ENCODE data around the gene RASEF.
"Not testable (repeated sequence)": the region's sequence is repeated elsewhere in the genome, so short reads cannot be mapped to it uniquely, and the experiment has no call there.

The RASEF gene

GRCh38 chr9:82968388-82968787 is 94.6 kb downstream of the RASEF start:
- no peak for DNase-seq

DNA sequence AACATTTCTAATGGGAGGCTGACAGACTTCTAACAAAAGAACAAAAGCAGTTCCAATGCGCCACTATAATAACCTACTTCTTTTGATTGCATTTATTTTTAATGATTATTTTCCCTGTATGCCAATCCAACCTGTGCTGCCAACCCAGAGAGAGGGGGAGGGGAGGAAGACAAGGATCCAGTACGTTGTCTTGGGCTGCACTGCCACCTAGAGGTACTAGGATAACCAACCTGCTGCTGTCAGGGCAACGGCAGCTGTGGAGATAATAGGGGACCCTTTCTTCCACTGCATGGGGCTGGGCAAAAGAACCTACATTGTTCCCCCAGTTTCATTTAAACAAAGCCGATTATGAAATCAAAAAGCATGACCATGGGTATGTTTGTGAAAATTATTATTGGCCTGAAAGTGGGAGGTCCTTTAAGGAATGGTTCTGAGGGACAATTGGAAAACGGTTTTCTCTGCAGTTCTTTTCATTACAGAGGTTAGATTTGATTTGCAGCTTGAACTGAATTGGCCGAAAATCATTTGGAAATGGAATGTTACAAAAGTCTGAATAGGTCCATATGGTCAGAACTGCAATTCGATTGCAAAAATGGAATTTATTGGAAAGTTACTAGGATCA is 101.3 kb downstream of the RASEF start:
- DNase-seq = peak; percentile 75

DNA sequence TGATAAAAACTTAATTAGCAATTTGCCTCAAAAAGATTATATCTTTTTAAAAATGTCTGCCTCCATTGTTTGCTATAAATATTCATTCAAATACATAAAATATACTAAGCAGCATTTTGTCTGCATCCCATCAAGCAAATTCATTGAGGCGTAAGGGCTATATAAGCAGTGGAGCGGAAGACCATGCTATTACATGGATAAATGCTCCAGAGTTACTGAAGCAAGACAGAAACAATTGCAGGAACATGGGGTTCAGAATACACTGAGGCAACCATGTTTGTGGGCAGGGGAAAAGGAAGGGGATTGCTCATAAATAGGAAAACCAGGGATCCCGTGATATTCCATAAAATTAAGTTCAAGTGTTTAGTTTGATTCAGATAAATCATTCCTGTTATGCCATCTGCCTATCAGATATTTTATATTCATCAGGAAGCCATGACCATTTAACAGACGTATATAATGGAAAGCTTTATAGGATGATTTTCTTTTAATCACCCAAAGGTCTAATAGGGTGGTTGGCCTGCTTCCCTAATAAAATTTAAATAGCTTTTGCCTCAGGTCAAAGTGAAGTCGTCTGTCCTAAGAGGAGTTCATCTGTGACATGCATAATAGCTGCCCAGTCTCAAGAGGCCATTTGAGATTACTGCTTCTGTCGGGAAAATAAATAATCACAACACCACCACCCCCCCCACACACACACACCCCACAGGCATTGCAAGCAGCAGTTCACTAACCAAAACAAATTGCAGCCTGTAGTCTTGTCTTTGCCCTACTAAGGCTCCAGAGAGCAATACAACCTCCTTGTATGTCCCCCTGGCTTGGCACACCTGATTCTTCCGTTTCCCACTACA is 105.2 kb downstream of the RASEF start:
- DNase-seq = no peak

DNA sequence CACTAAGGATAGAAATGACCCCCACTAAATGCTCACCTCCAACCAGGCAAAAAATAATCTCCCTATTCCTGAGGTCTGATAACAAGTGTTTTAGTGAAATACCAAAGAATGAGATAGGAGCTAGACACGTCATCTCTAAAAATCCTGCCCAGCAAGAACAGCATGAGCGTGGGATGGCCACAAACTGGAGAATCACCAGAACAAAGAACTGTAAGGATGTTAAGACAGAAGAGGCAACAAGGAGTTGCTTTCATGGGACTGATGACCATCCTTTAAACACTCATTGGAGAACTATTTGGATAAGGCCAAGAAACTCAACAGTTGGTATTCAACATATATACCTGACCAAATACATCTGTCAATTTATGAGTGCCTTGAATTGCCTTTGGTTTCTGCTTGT is 113.7 kb downstream of the RASEF start:
- no peak for DNase-seq

DNA sequence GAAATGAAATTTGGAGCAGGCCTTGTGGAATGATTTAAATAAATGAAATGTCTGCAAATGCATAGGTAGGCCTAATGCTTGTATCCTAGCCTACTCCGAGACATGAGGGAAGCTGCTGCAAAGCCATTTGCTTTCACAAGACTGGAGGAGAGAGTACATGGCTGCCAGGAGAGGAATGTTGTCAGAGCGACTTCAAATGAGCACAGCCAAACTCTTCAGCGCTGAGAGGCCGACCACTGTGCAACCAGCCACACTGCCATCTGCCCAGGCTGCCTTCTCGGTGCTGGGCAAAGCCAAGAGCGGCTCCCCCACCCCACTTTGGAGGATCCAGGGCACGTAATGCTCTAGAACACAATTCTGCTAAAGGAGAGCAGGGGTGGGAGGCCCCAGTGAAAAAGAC is 122.6 kb downstream of the RASEF start:
- no peak for DNase-seq

- no peak for DNase-seq
These were observed 123.5 kb downstream of the RASEF start for GRCh38 chr9:82939451-82939850.

DNA sequence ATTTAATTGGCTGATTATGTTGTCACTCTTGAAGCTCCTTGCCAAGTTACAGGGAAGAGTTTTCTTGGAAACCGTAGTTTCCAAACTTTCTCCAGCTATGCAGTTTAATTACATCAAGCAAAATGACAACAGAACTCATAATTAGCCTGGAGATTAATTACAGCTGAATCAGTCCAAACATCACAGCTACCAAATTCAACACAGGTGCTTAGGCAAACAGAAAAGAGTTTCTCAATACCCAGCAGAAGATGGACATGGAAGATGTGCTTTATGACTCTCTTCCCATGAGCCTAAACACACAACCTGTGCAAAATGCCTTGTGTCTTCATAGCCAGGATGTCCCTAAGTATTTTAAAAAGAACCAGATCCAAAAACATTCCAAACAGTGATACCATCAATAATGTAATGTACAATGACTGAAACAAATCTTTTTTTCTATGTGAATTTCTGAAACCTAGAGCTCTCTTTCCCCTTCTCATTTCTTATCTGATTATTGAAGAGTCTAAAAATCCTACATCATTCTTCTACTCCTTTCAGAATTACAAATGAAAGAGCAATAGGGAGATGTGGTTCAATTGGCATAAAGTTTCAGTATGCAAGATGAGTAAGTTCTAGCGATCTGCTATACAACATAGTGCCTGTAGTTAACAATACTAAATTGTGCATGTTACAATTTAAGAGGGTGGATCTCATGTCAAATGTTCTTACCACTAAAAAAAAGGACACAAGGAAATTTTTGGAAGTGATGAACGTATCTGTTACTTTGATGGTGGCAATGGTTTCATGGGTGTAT is 124.3 kb downstream of the RASEF start:
- DNase-seq = no peak

DNA sequence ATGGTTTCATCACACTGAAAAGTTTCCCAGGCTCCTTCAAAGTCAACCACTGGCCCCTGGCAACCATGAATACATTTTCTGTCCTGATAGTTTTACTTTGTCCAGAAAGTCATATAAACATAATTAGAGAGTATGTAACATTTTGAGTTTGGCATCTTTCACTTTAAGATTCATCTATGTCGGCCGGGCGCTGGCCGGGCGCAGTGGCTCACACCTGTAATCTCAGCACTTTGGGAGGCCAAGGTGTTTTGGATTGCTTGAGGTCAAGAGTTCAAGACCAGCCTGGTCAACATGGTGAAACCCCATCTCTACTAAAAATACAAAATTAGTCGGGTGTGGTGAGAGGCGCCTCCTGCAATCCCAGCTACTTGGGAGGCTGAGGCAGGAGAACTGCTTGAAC is 126.4 kb downstream of the RASEF start:
- DNase-seq = not testable (repeated sequence)

GRCh38 chr9:82934949-82935348 is 128.0 kb downstream of the RASEF start:
- DNase-seq = no peak

GRCh38 chr9:82934025-82934424 is 128.9 kb downstream of the RASEF start:
- DNase-seq = not testable (repeated sequence)

DNA sequence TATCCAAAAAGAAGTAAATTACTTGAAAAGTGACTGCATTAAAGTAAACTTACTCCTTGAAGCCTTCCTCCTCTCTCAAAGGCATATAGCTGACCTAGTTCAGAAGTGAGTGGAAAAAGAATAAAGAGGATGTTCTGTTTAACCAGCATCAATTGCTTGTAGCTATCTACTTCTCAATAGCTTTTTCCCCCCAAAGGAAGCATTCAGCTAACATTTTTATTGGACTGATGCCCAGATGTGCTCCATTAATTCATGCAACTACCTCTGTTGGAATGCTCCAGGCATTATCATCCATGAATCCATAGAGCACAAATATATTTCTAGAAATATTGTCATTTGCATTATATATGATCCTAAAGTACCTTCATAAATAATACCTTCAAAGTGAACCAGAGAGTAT is 132.8 kb downstream of the RASEF start:
- no peak for DNase-seq

Measured in amniotic stem cell (primary cell).